Left ventricle myocardium superior (tissue), 1 donor: ENCODE data around the gene EIF4A2. TPM values are rescaled to one million over a fixed set of nuclear protein-coding genes. Genes with fewer than 3 reads are reported as not detected.
"Not testable (repeated sequence)": the region's sequence is repeated elsewhere in the genome, so short reads cannot be mapped to it uniquely, and the experiment has no call there.

Experiments used
- ATAC-seq: fragments of 200-7000 bp; cut with Tn5 transposase; one replicate; pipeline ENCODE4 v1.9.1; 2020; ENCODE audit warnings: mild to moderate bottlenecking, moderate library complexity
- DNase-seq: peaks from one replicate; pipeline ENCODE4 v3.0.0-alpha.2; 2020
- intact Hi-C: fragments of 100-400 bp; cut with micrococcal nuclease; formaldehyde crosslinking; loops from one replicate; pipeline ENCODE4 v1.11.0; 2022
- total RNA-seq: library from RNA; stranded (reverse); fragmentation: NEBNext Ultra II Directional; extraction: Animal tissue kit (Norgen Biotek cat#: 25700); gene quantifications from one replicate; pipeline ENCODE4 v1.2.1, GENCODE V29; 2021
- donor health status: DM: no; HTN: yes; CAD: no; lungs with severe emphysema.

The EIF4A2 gene
- total RNA-seq, 1 donor from 2014 or later = 455 TPM

DNA sequence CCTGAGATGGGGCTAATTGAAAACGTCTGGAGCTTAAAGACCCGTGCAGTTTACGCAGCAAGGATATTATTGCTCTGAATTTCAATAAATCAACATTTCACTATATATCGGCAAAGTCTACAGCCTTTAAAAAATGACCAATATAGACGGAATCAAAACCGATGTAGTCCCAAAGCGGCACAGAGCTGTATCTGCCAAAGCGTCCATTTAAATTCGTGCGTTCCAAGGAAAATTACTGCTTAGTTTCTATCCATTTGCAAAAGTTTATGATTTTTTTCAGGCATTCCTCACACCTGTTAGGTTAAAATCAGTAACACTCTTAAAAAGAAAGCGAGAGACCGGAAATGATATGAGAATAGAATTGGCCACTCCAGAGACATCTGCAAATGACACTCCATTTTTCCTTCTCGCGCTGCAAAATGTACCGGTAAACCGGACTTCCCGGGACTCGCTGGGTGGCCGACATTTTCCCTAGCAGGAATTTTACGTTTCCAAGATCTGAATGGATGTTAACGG is 777 bp upstream of the EIF4A2 start:
- intact Hi-C loops = no loop called here
- ATAC-seq = peak; percentile 9

DNA sequence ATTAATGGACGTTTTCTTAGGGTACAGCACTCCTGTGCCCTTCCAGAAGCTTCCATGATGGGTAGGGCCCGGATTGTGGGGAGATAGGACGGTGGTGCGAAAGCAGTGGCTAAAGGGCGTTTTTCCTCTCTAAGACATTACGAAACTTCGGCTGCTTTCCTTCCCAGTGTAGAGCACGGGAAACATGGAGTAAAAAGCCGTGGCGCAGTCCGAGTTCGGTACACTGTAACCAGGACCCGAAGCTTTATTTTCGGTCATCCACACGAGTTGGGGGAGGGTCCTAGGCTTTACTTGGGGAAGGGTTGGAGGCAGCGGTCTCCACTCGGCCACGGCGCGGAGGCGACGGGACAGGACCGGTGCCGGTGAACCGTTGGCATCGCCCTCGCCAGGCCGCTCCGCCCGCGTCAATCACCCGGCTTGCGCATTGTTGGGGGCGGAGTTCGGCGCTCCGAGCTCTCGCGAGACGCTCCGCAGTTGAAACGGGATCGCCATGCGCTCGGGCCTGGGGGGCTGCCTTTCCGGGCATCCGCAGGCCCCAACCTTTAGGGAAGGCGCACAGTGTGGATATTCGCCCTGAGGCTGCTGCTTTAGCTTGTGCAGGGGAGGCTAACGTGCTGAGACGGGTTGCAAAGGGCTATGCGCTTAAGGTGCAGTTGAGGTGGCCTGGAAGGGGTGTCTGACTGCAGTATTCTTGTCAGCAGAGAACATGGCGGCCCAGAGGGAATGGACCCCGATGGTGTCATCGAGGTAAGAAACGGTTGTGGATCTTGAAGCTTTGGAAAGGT is 546 bp downstream of the EIF4A2 start:
- intact Hi-C loops = no loop called here
- peak; percentile 91 for DNase-seq

More for the DNA sequence above, 777 bp upstream of the EIF4A2 start:
- no peak for DNase-seq

DNA sequence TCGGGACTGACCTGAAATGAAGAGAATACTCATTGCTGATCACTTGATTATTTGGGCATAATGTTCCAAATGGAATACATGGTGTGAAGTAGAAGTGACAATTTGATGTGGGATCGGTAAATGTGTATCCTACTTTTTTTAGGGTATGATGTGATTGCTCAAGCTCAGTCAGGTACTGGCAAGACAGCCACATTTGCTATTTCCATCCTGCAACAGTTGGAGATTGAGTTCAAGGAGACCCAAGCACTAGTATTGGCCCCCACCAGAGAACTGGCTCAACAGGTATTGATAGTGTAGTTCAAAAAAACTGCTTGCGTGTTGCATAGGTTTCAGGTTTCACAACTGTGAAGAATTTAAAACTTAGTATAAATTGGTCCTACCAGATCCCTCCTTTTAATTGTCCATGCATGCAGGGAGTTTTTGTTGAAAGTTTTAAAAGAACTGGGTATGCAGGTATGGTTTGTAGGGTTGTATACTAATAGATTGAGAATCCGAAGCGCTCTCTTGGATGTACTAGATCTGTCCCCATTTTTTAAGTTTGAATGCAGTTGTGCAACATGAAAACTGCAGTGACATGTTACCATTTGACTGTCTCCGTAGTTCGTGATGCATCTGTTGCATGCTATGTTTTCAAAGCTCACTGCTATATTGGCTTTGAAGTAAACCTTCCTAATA is 1.6 kb downstream of the EIF4A2 start:
- ATAC-seq (no peak), DNase-seq (no peak)
- intact Hi-C loops = no loop called here

More for the DNA sequence above, 546 bp downstream of the EIF4A2 start:
- ATAC-seq = peak; percentile 89

- DNase-seq (no peak), ATAC-seq (no peak)
- intact Hi-C loops = no loop called here
These were observed 2.2 kb downstream of the EIF4A2 start for GRCh38 chr3:186785495-186786018.

DNA sequence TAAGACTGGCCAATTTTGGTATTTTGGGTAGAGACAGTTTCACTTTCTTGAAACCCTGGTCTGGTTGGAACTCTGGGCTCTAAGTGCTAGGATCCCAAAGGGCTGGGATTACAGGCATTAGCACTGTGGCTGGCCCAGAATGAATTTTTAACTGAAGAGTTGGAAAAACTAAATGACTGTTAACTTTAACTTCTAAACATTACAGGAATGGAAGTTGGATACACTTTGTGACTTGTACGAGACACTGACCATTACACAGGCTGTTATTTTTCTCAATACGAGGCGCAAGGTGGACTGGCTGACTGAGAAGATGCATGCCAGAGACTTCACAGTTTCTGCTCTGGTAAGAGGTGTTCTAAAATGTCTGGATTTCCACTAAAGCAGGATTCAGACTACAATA is 3.5 kb downstream of the EIF4A2 start:
- intact Hi-C loops = no loop called here

DNA sequence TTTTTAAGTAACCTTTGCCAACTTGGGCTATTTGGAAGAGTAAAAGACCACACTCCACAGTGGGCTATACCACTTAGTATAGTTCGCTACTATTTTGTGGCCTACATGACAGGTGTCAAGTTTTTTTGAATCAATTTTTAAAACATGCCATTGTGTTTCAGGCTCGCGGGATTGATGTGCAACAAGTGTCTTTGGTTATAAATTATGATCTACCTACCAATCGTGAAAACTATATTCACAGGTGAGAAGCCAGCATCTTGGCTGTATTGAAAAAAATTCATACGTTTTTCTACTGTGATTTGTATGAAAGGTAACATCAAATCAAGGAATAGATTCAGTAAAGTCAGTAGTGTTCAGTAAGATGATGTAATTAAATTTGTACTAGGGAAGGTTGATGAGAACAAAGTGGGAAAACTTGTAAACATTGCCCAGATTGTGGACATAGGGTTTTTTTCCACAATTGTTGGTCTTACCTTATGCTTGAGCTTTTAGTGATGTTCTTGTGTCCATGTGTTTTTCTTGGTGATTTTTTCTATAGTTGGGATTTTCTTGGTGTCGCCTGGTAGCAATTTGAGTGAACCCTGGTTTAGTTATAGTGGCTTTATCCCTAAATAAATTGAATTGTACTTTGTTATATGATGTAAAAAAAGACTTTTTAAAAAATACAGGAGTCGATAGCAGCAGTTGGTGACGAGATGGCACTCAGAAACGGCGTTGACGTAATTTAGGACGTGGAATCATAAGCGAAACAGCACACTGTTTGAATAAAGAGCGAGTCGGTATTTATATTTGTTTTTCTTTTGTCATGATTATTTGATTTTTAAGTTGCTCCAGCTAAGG is 4.5 kb downstream of the EIF4A2 start:
- intact Hi-C loops = no loop called here
- ATAC-seq (no peak), DNase-seq (no peak)

More for the DNA sequence above, 3.5 kb downstream of the EIF4A2 start:
- ATAC-seq (no peak), DNase-seq (no peak)

GRCh38 chr3:186788482-186789370 is 5.3 kb downstream of the EIF4A2 start:
- intact Hi-C loops = no loop called here
- no peak for ATAC-seq
- no peak for DNase-seq

DNA sequence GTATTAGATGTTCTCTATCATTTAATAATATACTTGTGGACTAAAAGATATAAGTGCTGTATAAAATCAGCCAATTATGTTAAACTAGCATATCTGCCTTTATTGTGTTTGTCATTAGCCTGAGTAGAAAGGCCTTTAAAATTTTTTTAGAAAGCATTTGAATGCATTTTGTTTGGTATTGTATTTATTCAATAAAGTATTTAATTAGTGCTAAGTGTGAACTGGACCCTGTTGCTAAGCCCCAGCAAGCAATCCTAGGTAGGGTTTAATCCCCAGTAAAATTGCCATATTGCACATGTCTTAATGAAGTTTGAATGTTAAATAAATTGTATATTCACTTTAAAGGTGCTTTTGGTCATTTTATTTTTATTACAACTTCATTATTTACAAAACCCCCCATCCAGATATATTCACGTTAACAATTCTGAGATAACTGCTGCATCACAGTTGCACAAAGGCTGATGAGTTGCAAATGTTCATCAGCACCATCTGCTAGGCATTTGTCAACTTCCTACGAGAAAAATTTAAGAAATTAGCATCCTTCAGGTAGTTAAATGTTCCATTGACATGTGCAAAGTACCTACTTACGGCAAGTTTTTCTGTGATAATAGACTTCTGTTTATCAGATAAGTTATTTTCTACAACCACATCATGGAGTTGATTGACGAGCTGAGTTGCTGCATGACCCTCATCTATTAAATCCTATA is 6.3 kb downstream of the EIF4A2 start:
- intact Hi-C loops = no loop called here
- DNase-seq (no peak), ATAC-seq (no peak)

GRCh38 chr3:186790261-186790981 is 7.0 kb downstream of the EIF4A2 start:
- DNase-seq (no peak), ATAC-seq (peak; percentile 23)
- intact Hi-C loops = no loop called here

GRCh38 chr3:186798239-186798874 is 15.0 kb downstream of the EIF4A2 start:
- intact Hi-C loops = no loop called here
- DNase-seq = no peak
- no peak for ATAC-seq

GRCh38 chr3:186800285-186800684 is 16.9 kb downstream of the EIF4A2 start:
- DNase-seq (no peak), ATAC-seq (no peak)
- intact Hi-C loops = no loop called here

DNA sequence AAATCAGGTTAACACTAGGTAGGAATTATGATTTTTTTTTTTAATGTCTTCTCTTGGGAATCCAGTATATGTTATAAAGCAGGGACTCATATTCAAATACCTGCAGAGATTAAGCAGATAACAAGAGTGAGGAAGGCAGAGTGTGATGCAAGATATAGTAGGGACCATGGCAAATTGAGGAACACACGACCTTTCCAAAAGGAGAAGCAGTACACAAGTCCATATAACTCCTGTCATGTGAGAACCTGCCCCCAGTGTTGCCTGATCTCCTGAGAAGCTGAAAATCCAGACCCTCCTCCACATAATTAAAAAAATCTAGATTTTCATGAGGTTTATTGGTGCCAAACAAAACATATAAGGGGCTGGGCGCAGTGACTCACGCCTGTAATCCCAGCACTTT is 19.3 kb downstream of the EIF4A2 start:
- ATAC-seq (no peak), DNase-seq (no peak)
- intact Hi-C loops = no loop called here

GRCh38 chr3:186803447-186803846 is 20.1 kb downstream of the EIF4A2 start:
- intact Hi-C loops, ATAC-seq, DNase-seq: not testable (repeated sequence)

DNA sequence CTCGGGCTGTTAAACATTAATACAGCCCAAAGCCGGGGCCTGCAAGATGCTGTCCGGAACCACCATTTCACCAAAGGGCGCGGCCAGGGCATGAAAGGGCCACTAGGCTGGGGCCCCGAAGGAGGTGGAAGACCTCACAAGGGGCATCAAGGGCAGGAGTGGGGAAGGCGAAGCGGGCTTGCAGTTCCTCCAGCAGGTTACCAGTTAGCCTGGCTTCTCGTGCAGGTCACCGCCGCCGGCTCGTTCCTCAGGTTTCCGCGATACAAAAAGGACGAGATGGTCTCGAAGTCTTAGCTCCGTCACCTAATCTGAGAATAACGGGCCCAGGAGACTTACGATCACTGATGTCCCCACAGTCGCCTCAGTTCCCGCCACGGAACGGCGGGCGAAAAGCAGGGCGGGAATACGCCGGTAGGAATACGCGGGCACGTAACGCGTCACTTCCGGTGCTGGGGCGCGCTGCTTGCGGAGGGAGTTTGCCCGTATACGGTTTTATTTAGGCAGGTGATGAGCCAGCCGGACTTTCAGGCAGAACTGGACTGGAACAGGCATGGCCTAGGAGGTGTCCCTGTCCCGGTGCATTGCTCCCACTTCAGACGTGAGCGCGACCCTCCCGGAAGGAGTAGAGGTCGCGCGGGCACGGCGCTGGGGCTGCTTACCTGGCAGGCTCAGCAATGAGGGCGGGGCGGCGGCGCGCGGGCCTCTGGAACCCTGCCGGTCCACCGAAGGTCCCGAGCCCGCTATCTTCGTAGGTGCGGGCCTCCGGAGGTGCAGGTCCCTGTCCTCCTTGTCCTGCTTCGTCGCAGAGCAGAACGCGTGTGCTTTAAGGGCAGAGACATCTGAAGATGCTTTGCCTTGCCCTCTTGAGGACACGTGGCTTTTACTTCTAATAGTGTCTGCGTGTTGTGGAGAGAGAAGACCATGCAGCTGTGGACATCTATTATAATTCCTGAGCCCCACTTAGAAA is 23.0 kb downstream of the EIF4A2 start, which contains the start of gene RFC4:
RFC4 (minus strand) TSS at position 394 of the 967 bp plus-strand sequence. CDS start 1,769 bp downstream, outside the sequence.
- peak; percentile 98 for ATAC-seq
- DNase-seq = peak; percentile 93
- intact Hi-C loops = no loop called here

- intact Hi-C loops = no loop called here
- ATAC-seq = no peak
- no peak for DNase-seq
These were observed 23.9 kb downstream of the EIF4A2 start for GRCh38 chr3:186807231-186807630.
